ENCODE measurements around the gene ITPR2. TPM values are rescaled to one million over a fixed set of nuclear protein-coding genes. Genes with fewer than 3 reads are reported as not detected.

Gene ITPR2
- total and polyA plus RNA-seq, 12 donors = 5.1 to 144 (median 66.4) TPM

GRCh38 chr12:26499979-26500640, 332.9 kb downstream of the ITPR2 start:
- Histone ChIP-seq H3K9me3 (replicated peaks in 1 of 3) (no peaks in the 10 kb centered on the region), H3K27ac (no peak overlapping the region), H3K36me3 (replicated peaks in 1 of 2) (no peaks in the 10 kb centered on the region), H3K4me1 (replicated peaks in 1 of 2) (no peaks in the 10 kb centered on the region), H3K4me3 (no peak overlapping the region), H3K27me3 (no peaks in the 10 kb centered on the region)
- no peak for DNase-seq
- no peak for TF ChIP-seq CTCF (IDR thresholded peaks at IDR 0.05)
- intact Hi-C loops (cut with DNase I) = no loop called here
- WGBS, 4 donors = 89 to 97% (median 96%) methylated on average over 1 of the region's 1 CpG

GRCh38 chr12:26496170-26496569, 336.8 kb downstream of the ITPR2 start:
- TF ChIP-seq POLR2A (IDR thresholded peaks at IDR 0.05) (no peak), CTCF (IDR thresholded peaks at IDR 0.05) (no peak)
- peak in 1 of 7 donors; percentile 15 for DNase-seq

GRCh38 chr12:26493656-26494055, 339.3 kb downstream of the ITPR2 start:
- no peak overlapping the region for H3K27ac ChIP-seq
- WGBS, 4 donors = 79 to 92% (median 85%) methylated on average over 3 of the region's 3 CpGs
- H3K4me1 ChIP-seq (replicated peaks in 1 of 2) = peaks cover 0 to 3% of the 10 kb centered on the region in 2 donors
- intact Hi-C loops (cut with DNase I) = no loop called here
- no peak for DNase-seq
- H3K36me3 ChIP-seq (replicated peaks in 1 of 2) = peaks cover 0 to 11% of the 10 kb centered on the region in 2 donors
- H3K27me3 ChIP-seq = no peaks in the 10 kb centered on the region
- H3K9me3 ChIP-seq (replicated peaks in 1 of 3) = no peaks in the 10 kb centered on the region
- TF ChIP-seq CTCF (IDR thresholded peaks at IDR 0.05) (no peak), POLR2A (IDR thresholded peaks at IDR 0.05) (no peak)
- H3K4me3 ChIP-seq = no peak overlapping the region

More at GRCh38 chr12:26496170-26496569, 336.8 kb downstream of the ITPR2 start:
- Histone ChIP-seq H3K27me3 (no peaks in the 10 kb centered on the region), H3K9me3 (replicated peaks in 1 of 3) (no peaks in the 10 kb centered on the region), H3K4me3 (no peak overlapping the region), H3K27ac (no peak overlapping the region), H3K4me1 (replicated peaks in 1 of 2) (peaks cover 0 to 3% of the 10 kb centered on the region in 2 donors), H3K36me3 (replicated peaks in 1 of 2) (peaks cover 0 to 11% of the 10 kb centered on the region in 2 donors)
- intact Hi-C loops (cut with DNase I) = no loop called here
- 83 to 92% (median 86%) methylated on average over 1 of the region's 1 CpG for WGBS, 4 donors

GRCh38 chr12:26492406-26492805, 340.6 kb downstream of the ITPR2 start:
- Histone ChIP-seq H3K27me3 (no peaks in the 10 kb centered on the region), H3K4me1 (replicated peaks in 1 of 2) (peaks cover 0 to 3% of the 10 kb centered on the region in 2 donors), H3K4me3 (no peak overlapping the region), H3K9me3 (replicated peaks in 1 of 3) (no peaks in the 10 kb centered on the region), H3K27ac (no peak overlapping the region), H3K36me3 (replicated peaks in 1 of 2) (peaks cover 0 to 11% of the 10 kb centered on the region in 2 donors)
- DNase-seq = no peak
- TF ChIP-seq POLR2A (IDR thresholded peaks at IDR 0.05) (no peak), CTCF (IDR thresholded peaks at IDR 0.05) (no peak)
- intact Hi-C loops (cut with DNase I) = no loop called here
- 82 to 98% (median 92%) methylated on average over 1 of the region's 1 CpG for WGBS, 4 donors

Measured in adrenal gland (tissue), 12 donors.